Breast epithelium (tissue), 3 donors: ENCODE results near the gene AGR2.

Experiments
- CTCF ChIP-seq, 3 donors: fragments of 450-650 bp; IDR thresholded peaks; one replicate each; pipeline ENCODE4 v1.5.1; 2016 to 2017; ENCODE audit warnings: antibody characterized with exemption in 3 of 3, mild to moderate bottlenecking in 3 of 3, moderate library complexity in 3 of 3
- POLR2A ChIP-seq: fragments of 450-650 bp; IDR thresholded peaks from one replicate; pipeline ENCODE4 v1.6.1; 2016; ENCODE audit warnings: antibody characterized with exemption, mild to moderate bottlenecking, moderate library complexity
- POLR2AphosphoS5 ChIP-seq, 3 donors: sonication (generic); formaldehyde crosslinking; IDR thresholded peaks; one replicate each; pipeline ENCODE4 v1.6.1; 2017; ENCODE audit warnings: antibody characterized with exemption in 3 of 3

DNA sequence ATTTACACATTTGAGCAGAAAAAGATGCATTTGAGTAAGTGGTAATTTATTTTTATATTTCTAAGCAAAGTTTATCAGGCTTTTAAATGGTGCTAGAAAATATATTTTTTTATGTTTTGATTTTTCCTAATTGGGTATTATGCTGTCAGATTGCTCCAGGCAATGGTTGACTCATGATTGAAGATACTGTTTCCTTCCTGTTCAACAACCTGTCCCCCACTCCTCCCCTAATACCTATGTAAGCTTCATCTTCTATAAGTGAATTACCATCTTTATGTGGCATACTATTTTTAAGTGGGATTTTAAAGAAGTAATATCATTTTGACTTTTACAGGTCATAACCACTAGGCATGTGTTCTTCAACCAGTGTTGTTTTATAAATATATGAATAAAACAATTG lies 29.8 kb downstream of the AGR2 start:
- no peak for TF ChIP-seq CTCF (IDR thresholded peaks at IDR 0.05)
- TF ChIP-seq POLR2A: no peak
- TF ChIP-seq POLR2AphosphoS5 (IDR thresholded peaks at IDR 0.05): no peak
